ENCODE results near the gene THRA.

The THRA gene

DNA sequence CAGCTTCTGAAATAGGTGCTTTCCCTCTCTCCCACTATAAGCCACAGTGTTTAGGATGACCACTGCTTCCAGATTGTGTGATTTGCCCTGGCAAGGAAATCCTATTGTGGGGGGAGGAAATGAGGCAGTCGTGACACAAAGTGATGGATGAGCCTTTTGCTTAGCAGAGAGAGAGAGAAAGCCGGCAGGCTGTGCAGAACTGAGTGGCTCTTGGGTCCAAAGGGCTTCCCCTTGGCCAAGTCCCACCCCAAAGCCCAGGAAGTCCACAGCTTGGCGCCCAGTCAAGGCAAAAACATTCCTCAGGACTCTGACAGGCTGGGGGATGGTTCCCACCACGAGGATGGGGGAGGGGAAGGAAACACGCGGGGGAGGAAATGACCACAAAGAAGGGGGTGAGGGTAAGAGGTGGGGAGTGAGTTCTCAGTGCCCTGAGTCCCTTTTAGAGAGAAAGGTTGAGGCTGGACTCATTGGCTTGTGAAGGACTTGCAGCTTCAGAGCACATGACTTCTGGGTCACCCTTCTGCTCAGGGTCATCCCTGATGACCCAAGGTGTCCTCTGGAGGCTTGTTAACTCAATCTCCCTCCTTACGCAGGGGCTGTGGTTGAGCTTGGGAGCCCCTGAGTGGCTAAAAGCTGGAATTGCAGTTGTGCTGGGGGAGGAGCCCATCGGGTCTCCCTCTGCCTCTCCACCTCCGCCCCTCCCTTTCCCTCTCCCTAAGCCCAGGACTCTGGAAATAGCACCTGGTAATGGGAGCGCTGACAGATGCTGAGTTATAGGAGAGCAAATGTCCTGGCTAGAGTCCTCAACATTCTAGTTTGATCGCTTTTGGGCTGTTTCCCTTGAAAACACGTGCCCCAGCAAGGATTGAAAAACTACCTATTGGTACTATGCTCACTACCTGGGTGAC lies 48.7 kb downstream of the THRA start:
- H3K4me1 ChIP-seq: peaks cover 73 to 78% (median 76%) of the 10 kb centered on the region in 10 experiments

GRCh38 chr17:40112191-40112711 lies 49.5 kb downstream of the THRA start:
- H4K20me1 ChIP-seq: no peaks in the 10 kb centered on the region
- H3K4me3 ChIP-seq: no peak overlapping the region
- peak overlapping the region; percentile 1 to 83 (median 69); a peak in 21 of 22 replicates for H3K9ac ChIP-seq
- peak overlapping the region; percentile 25 to 96 (median 88); a peak in 21 of 22 replicates for H3K27ac ChIP-seq
- no peak for TF ChIP-seq Cebpa-rat (IDR thresholded peaks at IDR 0.05)
- H3K4me2 ChIP-seq: peak overlapping the region; percentile 70 to 94 (median 88)
- no peaks in the 10 kb centered on the region for H3K27me3 ChIP-seq
- peaks cover 65 to 70% (median 69%) of the 10 kb centered on the region in 10 experiments for H3K4me1 ChIP-seq
- H3K9me3 ChIP-seq (replicated peaks in 1 of 11): no peaks in the 10 kb centered on the region
- H3K36me3 ChIP-seq: no peaks in the 10 kb centered on the region

More for the DNA sequence above, 48.7 kb downstream of the THRA start:
- Histone ChIP-seq H3K36me3 (no peaks in the 10 kb centered on the region), H3K4me2 (peak overlapping the region; percentile 70 to 94 (median 88)), H3K9ac (peak overlapping the region; percentile 33 to 83 (median 69)), H4K20me1 (no peaks in the 10 kb centered on the region), H3K9me3 (replicated peaks in 1 of 11) (no peaks in the 10 kb centered on the region), H3K27me3 (no peaks in the 10 kb centered on the region), H3K4me3 (peak overlapping the region in 8 of 10 experiments; percentile 4 to 49 (median 28); a peak in 10 of 20 replicates), H3K27ac (peak overlapping the region; percentile 53 to 96 (median 88); a peak in 21 of 22 replicates)
- TF ChIP-seq Cebpa-rat (IDR thresholded peaks at IDR 0.05): no peak

GRCh38 chr17:40112718-40113109 lies 49.9 kb downstream of the THRA start:
- H3K4me2 ChIP-seq: peak overlapping the region; percentile 70 to 94 (median 88)
- H3K4me3 ChIP-seq: no peak overlapping the region
- H4K20me1 ChIP-seq: no peaks in the 10 kb centered on the region
- H3K27me3 ChIP-seq: no peaks in the 10 kb centered on the region
- no peaks in the 10 kb centered on the region for H3K36me3 ChIP-seq
- H3K4me1 ChIP-seq: peaks cover 61 to 66% (median 64%) of the 10 kb centered on the region in 10 experiments
- TF ChIP-seq Cebpa-rat (IDR thresholded peaks at IDR 0.05): no peak
- H3K9ac ChIP-seq: peak overlapping the region in 10 of 11 experiments; percentile 33 to 83 (median 72); a peak in 21 of 22 replicates
- H3K27ac ChIP-seq: peak overlapping the region; percentile 25 to 96 (median 88); a peak in 21 of 22 replicates
- no peaks in the 10 kb centered on the region for H3K9me3 ChIP-seq (replicated peaks in 1 of 11)

GRCh38 chr17:40113110-40113906 lies 50.5 kb downstream of the THRA start:
- H3K4me1 ChIP-seq: peaks cover 58 to 66% (median 62%) of the 10 kb centered on the region in 10 experiments
- H3K9me3 ChIP-seq (replicated peaks in 1 of 11): no peaks in the 10 kb centered on the region
- H3K4me3 ChIP-seq: peak overlapping the region; percentile 37 to 69 (median 56)
- no peaks in the 10 kb centered on the region for H3K27me3 ChIP-seq
- H3K9ac ChIP-seq: peak overlapping the region; percentile 61 to 87 (median 80)
- peak overlapping the region; percentile 23 to 92 (median 86); a peak in 21 of 22 replicates for H3K27ac ChIP-seq
- no peaks in the 10 kb centered on the region for H4K20me1 ChIP-seq
- TF ChIP-seq Cebpa-rat (IDR thresholded peaks at IDR 0.05): peak in 4 of 11 experiments; percentile 11 to 88 (median 26); a peak in 2 of 22 replicates
- peak overlapping the region; percentile 70 to 95 (median 90) for H3K4me2 ChIP-seq
- H3K36me3 ChIP-seq: no peaks in the 10 kb centered on the region

- TF ChIP-seq Cebpa-rat (IDR thresholded peaks at IDR 0.05): no peak
- H3K27ac ChIP-seq: peak overlapping the region; percentile 23 to 90 (median 85); a peak in 21 of 22 replicates
- peaks cover 52 to 66% (median 60%) of the 10 kb centered on the region in 10 experiments for H3K4me1 ChIP-seq
- H3K4me3 ChIP-seq: peak overlapping the region; percentile 37 to 69 (median 56); a peak in 19 of 20 replicates
- H3K27me3 ChIP-seq: no peaks in the 10 kb centered on the region
- H3K9me3 ChIP-seq (replicated peaks in 1 of 11): no peaks in the 10 kb centered on the region
- no peaks in the 10 kb centered on the region for H3K36me3 ChIP-seq
- no peaks in the 10 kb centered on the region for H4K20me1 ChIP-seq
- peak overlapping the region; percentile 61 to 87 (median 80) for H3K9ac ChIP-seq
- H3K4me2 ChIP-seq: peak overlapping the region; percentile 70 to 95 (median 87)
These were observed 51.1 kb downstream of the THRA start for GRCh38 chr17:40113907-40114245.

DNA sequence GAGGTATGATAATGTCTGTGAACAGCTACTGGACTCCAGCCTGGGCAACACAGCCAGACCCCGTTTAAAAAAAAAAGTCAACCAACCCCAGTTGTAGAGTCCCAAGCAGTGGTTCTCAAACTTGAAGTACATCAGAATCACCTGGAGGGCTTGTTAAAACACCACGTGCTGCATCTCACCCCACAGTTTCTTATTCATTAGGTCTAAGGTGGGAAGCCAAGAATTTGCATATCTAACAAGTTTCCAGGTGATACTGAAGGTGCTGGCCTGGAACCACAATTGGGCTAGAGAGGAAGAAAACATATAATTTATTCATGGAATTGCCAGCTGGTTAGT lies 52.3 kb downstream of the THRA start:
- Histone ChIP-seq H3K27ac (no peak overlapping the region), H3K4me1 (peaks cover 47 to 66% (median 55%) of the 10 kb centered on the region in 10 experiments)
- no peak for TF ChIP-seq Cebpa-rat (IDR thresholded peaks at IDR 0.05)

DNA sequence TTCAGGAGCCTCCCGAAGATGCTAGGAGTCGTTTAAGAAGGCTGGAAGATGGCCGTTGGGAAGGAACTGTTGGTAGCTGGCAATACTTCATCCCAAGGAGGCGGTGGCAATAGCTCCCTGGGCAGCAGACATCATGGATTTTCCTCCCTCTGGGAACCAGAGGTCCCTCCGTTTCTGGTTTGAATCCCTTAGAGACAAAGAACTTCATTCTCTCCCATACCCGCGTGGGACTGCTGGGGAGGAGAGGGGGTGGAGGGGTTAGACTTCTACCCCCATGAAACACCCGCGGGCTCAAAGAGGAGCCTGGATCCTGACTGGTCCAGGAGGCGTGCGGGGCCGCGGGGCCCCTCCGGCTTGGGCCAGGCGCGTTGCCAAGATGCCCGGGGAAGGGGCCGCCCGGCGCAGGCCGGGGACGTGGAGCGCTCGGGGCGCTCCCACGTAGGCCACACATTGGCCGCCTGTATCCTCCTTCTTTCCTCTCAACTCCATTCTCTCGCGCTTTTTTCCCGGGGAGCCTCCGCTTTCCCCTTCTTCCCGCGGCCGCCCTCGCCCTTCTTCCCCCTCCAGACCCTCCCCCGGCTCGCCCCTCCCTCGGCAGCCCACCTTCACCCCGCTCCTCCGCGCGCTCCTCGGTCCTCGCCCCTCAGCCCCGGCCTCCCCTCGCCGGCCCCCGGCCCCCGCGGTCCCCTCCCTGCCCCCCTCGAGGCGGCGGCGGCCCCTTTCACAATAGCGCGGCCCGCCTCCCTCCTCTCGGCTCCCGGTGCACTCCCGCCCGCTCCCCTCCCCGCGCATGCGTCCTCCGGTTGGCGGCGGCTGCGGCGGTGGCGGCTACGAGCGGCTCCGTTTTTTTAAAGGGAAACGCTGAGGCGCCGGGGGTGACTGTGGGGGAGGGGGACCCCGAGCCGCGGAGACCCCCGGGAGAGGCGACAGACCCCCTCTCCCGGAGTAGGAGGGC lies 58.7 kb downstream of the THRA start, which contains the start of gene MSL1:
Gene MSL1, plus strand, starts transcription at position 791 of the 955 bp plus-strand sequence. CDS start 642 bp downstream, outside the sequence.
- H3K27me3 ChIP-seq: no peaks in the 10 kb centered on the region
- peak within 1 kb of the TSS; percentile 96 to 99 (median 99) for H3K9ac ChIP-seq
- peaks cover 23 to 39% (median 31%) of the 10 kb centered on the region in 11 experiments for H4K20me1 ChIP-seq
- peak within 1 kb of the TSS; percentile 93 to 99 (median 95) for H3K4me2 ChIP-seq
- peak within 1 kb of the TSS; percentile 97 to 100 (median 100) for H3K4me3 ChIP-seq
- H3K9me3 ChIP-seq (replicated peaks in 1 of 11): no peaks in the 10 kb centered on the region
- peaks cover 31 to 51% (median 40%) of the 10 kb centered on the region in 10 experiments for H3K4me1 ChIP-seq
- H3K36me3 ChIP-seq: peaks cover 10 to 19% (median 13%) of the 10 kb centered on the region in 11 experiments; a peak in 20 of 22 replicates
- H3K27ac ChIP-seq: peak within 1 kb of the TSS; percentile 92 to 99 (median 97)
- TF ChIP-seq Cebpa-rat (IDR thresholded peaks at IDR 0.05): no peak

More for the DNA sequence above, 52.3 kb downstream of the THRA start:
- H3K4me3 ChIP-seq: no peak overlapping the region
- no peak overlapping the region for H3K9ac ChIP-seq
- no peaks in the 10 kb centered on the region for H3K36me3 ChIP-seq
- no peaks in the 10 kb centered on the region for H3K9me3 ChIP-seq (replicated peaks in 1 of 11)
- no peak overlapping the region for H3K4me2 ChIP-seq
- H4K20me1 ChIP-seq: no peaks in the 10 kb centered on the region
- H3K27me3 ChIP-seq: no peaks in the 10 kb centered on the region

All from BLaER1 treated with 17β-estradiol and CSF1 and Interleukin-3, amounts not matched to agents 10 nM and 100 nM (cell line).